ENCODE results near the gene VWA7.
A peak's percentile ranks its signal among the peaks of the same experiment; 100 is the strongest.

VWA7 gene

DNA sequence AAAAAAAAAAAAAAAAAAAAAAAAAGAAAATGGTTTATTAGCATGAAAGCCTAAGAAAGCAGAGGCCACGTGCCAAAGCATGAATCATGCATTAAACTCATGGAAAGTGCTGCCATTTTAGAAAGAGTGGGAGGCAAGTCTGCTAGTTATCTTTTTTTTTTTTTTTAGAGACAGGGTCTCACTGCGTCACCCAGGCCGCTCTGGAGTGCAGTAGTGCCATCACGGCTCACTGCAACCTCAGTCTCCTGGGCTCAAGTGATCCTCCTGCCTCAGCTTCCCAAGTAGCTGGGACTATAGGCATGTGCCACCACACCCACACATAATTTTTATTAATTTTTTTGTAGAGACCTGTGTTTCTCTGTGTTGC, 5.2 kb downstream of the VWA7 start:
- DNase-seq (ENCODE audit: low read depth), result no peak
- H3K4me3 ChIP-seq (ENCODE audit: low read depth, low read length), result no peak overlapping the region
- TF ChIP-seq, protein P1, sequence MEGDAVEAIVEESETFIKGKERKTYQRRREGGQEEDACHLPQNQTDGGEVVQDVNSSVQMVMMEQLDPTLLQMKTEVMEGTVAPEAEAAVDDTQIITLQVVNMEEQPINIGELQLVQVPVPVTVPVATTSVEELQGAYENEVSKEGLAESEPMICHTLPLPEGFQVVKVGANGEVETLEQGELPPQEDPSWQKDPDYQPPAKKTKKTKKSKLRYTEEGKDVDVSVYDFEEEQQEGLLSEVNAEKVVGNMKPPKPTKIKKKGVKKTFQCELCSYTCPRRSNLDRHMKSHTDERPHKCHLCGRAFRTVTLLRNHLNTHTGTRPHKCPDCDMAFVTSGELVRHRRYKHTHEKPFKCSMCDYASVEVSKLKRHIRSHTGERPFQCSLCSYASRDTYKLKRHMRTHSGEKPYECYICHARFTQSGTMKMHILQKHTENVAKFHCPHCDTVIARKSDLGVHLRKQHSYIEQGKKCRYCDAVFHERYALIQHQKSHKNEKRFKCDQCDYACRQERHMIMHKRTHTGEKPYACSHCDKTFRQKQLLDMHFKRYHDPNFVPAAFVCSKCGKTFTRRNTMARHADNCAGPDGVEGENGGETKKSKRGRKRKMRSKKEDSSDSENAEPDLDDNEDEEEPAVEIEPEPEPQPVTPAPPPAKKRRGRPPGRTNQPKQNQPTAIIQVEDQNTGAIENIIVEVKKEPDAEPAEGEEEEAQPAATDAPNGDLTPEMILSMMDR (IDR thresholded peaks at IDR 0.05; ENCODE audit: insufficient read depth, low read depth, low read length, missing control alignments), result no peak

DNA sequence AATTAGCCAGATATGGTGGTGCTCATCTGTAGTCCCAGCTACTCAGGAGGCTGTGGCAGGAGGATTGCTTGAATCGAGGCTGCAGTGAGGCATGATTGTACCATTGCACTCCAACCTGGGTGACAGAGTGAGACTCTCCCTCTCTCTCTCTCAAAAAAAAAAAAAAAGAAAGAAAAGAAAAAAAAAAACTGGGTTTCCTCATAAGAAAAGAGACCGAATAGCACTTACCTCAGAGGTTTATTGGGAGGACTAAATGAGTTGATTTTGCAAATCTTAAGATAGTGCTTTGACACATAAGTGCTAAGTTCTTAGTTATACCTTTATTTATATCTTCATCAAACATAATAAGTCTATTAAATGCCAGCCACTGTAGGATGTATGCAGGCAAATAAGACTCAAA, 6.3 kb downstream of the VWA7 start:
- no peak overlapping the region for H3K4me3 ChIP-seq (ENCODE audit: low read depth, low read length)
- TF ChIP-seq, protein P1 (IDR thresholded peaks at IDR 0.05; ENCODE audit: insufficient read depth, low read depth, low read length, missing control alignments), result no peak
- no peak for DNase-seq (ENCODE audit: low read depth)

DNA sequence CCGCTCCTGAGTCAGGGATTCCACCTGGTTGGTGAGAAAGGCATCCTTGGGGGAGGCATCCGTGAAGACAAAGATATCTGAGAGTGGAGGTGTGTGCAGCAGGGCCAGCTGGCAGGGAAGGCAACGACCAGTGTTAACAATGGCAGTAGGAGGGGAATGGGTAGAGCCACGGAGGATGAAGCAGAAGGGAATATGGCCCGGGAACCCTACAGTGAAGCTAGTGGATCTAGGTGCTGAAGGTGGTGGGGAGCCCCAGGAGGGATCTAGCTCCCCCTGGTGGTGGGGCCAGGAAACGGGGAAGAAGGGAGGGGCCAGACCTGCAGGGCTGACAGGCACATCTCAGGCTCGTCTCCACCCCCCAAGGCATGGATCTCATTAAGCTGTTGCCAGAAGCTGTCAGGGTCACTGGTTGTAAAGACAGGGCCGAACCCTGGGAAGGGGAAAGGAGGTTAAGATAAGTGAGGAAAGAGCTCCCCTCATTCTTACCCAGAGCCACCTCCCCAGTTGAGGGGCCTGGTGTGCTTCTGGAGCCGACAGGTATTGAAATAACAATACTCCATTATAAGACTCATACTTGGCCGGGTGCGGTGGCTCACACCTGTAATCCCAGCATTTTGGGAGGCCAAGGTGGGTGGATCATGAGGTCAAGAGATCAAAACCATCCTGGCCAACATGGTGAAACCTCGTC, 7.3 kb downstream of the VWA7 start:
- no peak overlapping the region for H3K4me3 ChIP-seq (ENCODE audit: low read depth, low read length)
- TF ChIP-seq, protein P1 (IDR thresholded peaks at IDR 0.05; ENCODE audit: insufficient read depth, low read depth, low read length, missing control alignments), result peak; percentile 89
- DNase-seq (ENCODE audit: low read depth), result peak; percentile 83

DNA sequence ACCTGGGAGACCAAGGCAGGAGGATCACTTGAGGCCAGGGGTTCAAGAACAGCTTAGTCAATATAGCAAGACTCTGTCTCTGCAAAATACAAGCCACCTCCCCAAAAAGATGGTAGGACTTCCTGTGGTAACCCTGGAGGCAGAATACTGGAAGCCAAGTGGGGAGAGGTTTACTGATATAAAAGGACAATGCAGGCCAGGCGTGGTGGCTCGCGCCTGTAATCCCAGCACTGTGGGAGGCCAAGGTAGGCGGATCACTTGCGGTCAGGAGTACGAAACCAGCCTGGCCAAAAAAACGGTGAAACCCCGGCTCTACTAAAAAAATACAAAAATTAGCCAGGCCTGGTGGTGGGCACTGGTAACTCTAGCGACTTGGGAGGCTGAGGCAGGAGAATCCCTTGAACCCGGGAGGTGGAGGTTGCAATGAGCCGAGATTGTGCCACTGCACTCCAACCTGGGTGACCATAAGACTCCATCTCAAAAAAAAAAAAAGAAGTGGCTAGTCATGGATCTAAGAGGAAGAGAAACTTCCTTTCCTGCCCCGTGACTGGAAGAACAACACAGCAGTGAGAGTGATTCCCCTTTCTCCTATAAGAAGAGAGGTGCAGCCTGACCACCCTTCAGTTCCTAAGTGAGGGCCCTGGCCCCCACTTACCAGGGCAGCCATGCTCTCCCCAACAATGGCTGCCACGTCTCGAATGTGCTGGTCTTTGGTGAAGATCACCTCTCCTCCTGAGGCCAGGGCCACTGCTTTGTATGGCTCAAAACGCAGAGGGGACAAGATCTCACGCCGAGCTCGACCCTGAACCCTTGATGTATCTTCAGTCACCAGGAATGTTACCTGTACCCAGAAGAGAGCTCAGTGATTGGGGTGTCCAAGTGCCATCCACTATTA, 8.5 kb downstream of the VWA7 start:
- DNase-seq (ENCODE audit: low read depth), result no peak
- TF ChIP-seq, protein P1 (IDR thresholded peaks at IDR 0.05; ENCODE audit: insufficient read depth, low read depth, low read length, missing control alignments), result no peak
- no peak overlapping the region for H3K4me3 ChIP-seq (ENCODE audit: low read depth, low read length)

DNA sequence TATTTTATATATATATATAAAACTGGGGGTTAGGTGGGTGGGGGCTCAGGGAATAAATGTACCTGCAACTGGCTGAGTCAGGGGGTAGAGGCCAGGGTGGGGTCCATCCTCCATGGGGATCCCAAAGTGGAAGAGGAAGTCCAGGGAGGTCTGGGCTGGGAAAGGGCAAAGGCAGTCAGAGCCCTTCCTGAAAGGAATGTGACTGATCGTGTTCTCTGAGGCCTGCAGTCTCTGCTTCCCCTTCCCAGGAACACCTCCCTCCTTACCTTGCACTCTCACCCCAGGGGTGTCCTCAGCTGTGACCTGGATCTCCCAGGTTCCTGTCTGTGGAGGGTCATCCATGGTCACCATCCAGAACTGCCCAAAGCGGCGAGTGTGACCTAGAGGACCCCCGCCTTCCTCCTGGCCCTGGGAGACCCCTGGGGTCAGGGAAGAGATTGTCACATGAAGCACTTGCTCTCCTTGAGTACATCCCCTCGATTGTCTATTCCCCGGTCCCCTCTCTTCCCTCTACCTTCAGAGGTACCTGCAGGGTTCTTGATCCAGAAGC, 10.0 kb downstream of the VWA7 start:
- DNase-seq (ENCODE audit: low read depth), result no peak
- TF ChIP-seq, protein P1 (IDR thresholded peaks at IDR 0.05; ENCODE audit: insufficient read depth, low read depth, low read length, missing control alignments), result no peak
- H3K4me3 ChIP-seq (ENCODE audit: low read depth, low read length), result no peak overlapping the region

DNA sequence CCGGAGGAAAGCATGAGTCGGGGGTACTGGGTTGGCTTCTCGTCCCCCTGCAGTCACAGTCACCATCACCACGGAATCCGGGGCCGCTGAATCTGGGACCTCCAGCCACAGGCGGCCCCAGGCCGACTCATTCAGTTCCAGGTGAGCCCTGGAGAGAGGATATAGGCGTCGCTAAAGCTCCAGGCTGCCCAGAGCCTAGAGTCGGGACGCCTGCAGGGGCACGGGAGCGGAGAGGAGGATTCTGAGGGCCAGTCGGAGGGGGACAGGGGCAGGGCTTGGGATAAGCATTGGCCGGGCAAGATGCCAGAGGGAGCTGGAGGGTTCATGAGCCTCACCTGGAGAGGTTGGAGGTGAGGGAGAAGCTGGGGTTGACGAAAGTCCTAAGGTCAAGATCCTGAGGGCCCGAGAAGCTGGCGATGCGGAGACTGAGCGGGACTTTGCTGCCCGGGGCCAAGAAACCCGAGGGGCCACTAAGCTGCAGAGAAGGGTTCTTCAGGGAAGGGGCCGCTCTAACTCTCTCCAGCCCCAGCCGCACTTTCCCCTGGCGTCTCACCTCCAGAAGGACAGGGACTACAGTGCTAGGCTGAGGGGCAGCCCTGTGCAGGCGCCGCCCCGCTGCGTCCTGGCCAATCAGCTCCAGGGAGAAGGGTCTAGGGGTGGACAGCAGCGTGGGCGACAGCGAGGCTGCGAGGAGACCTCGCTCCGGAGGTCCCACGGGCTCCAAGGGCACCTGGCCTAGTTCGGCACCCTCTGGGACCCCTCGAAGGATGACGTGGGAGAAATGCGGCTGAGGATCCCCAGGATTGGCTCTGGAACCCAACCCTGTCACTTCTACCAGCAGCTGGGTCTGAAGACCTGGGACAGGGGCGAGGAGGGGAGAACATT, 11.0 kb downstream of the VWA7 start:
- H3K4me3 ChIP-seq (ENCODE audit: low read depth, low read length), result no peak overlapping the region
- DNase-seq (ENCODE audit: low read depth), result no peak
- TF ChIP-seq, protein P1 (IDR thresholded peaks at IDR 0.05; ENCODE audit: insufficient read depth, low read depth, low read length, missing control alignments), result no peak
